ENCODE data around the gene SH3TC1. TPM values are rescaled to one million over a fixed set of nuclear protein-coding genes. Genes with fewer than 3 reads are reported as not detected.

SH3TC1 gene
- total RNA-seq, 1 donor from 2014 or later: 18.9 TPM

DNA sequence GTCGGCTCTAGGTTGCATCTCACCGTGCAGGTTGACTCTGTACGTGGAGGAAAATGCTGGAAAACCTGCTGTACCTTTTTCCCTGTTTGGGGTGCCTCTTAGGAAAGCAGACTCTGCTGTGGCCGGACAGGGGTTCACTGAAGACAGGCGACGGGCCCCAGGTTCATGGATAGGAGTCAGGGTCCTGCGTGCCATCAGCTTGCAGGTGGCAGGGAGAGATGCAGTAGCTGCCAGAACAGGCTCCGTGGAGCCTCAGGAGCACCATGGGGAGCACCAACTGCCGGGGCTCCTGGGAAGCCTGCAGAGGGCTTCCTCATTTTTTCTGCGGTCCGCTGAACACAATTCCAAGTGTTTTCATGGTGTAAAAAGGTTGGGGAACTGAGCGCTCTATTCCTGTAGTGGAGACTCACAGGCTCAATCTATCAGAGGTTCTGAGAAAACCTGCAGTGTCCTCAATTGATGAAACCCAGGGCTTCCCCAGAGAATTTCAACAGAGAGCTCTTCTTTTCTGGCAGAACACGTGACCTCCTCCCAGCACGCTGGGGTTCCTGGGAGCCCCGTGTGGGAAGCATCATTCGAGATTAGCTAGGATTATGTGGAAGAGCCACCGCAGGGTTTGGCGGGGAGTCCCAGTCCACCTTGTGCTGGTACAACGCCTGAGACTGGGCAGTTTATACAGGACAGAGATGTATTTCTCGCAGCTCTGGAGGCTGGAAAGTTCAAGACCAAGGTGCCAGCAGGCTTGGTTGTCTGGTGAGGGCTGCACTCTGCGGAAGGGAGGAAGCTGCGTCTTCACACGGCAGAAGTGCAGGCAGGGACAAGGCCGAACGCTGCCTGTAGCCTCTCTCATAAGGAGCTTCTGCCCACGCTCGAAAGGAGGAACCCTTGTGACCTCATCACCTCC lies 72.1 kb downstream of the SH3TC1 start:
- TF ChIP-seq CTCF (IDR thresholded peaks at IDR 0.05; ENCODE audit: insufficient read depth, low read length, poor library complexity, severe bottlenecking): no peak
- no peak overlapping the region for H3K4me3 ChIP-seq (ENCODE audit: low read depth, low read length)

GRCh38 chr4:8271821-8272220 lies 72.7 kb downstream of the SH3TC1 start:
- Histone ChIP-seq H3K4me3 (ENCODE audit: low read depth, low read length) (no peak overlapping the region), H3K27me3 (ENCODE audit: control insufficient read depth, insufficient read depth, low read length) (peaks cover 26% of the 10 kb centered on the region), H3K36me3 (ENCODE audit: control insufficient read depth, insufficient read depth, low read length) (no peaks in the 10 kb centered on the region)
- DNase-seq (ENCODE audit: low read depth): no peak
- no peak for TF ChIP-seq CTCF (IDR thresholded peaks at IDR 0.05; ENCODE audit: insufficient read depth, low read length, poor library complexity, severe bottlenecking)

More for the DNA sequence above, 72.1 kb downstream of the SH3TC1 start:
- Histone ChIP-seq H3K36me3 (ENCODE audit: control insufficient read depth, insufficient read depth, low read length) (no peaks in the 10 kb centered on the region), H3K27me3 (ENCODE audit: control insufficient read depth, insufficient read depth, low read length) (peaks cover 26% of the 10 kb centered on the region)
- no peak for DNase-seq (ENCODE audit: low read depth)

GRCh38 chr4:8272472-8273428 lies 73.7 kb downstream of the SH3TC1 start:
- H3K4me3 ChIP-seq (ENCODE audit: low read depth, low read length): no peak overlapping the region
- H3K36me3 ChIP-seq (ENCODE audit: control insufficient read depth, insufficient read depth, low read length): no peaks in the 10 kb centered on the region
- DNase-seq (ENCODE audit: low read depth): no peak
- TF ChIP-seq CTCF (IDR thresholded peaks at IDR 0.05; ENCODE audit: insufficient read depth, low read length, poor library complexity, severe bottlenecking): no peak
- peaks cover 26% of the 10 kb centered on the region for H3K27me3 ChIP-seq (ENCODE audit: control insufficient read depth, insufficient read depth, low read length)

DNA sequence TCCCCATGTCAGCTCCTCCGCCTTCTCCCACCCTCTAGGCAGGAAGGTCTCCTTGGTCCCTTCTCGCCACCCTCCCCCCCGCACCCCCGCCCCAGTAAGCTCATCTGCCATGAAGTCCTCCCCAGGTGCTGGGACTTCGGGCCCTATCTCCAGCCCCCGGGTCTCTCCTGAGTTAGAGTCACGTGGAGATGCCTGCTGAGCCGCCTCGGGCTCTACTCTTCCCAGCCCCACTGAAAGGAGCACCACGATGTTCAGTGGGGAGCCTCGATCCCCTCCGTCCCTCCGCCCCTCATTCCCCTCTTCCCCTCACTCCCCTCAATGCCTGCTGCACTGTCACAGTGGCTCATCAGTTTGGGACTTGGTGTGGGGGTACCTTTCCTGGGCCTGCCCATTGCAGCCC lies 74.4 kb downstream of the SH3TC1 start:
- no peak for TF ChIP-seq CTCF (IDR thresholded peaks at IDR 0.05; ENCODE audit: insufficient read depth, low read length, poor library complexity, severe bottlenecking)
- no peak for DNase-seq (ENCODE audit: low read depth)
- H3K27me3 ChIP-seq (ENCODE audit: control insufficient read depth, insufficient read depth, low read length): peaks cover 26% of the 10 kb centered on the region
- H3K36me3 ChIP-seq (ENCODE audit: control insufficient read depth, insufficient read depth, low read length): no peaks in the 10 kb centered on the region
- H3K4me3 ChIP-seq (ENCODE audit: low read depth, low read length): no peak overlapping the region

GRCh38 chr4:8274066-8274652 lies 75.1 kb downstream of the SH3TC1 start:
- Histone ChIP-seq H3K27me3 (ENCODE audit: control insufficient read depth, insufficient read depth, low read length) (peaks cover 24% of the 10 kb centered on the region), H3K36me3 (ENCODE audit: control insufficient read depth, insufficient read depth, low read length) (no peaks in the 10 kb centered on the region), H3K4me3 (ENCODE audit: low read depth, low read length) (no peak overlapping the region)
- no peak for TF ChIP-seq CTCF (IDR thresholded peaks at IDR 0.05; ENCODE audit: insufficient read depth, low read length, poor library complexity, severe bottlenecking)
- DNase-seq (ENCODE audit: low read depth): no peak
